Liver (tissue), 3 donors: Measurements from ENCODE around the gene JAKMIP1.

Experiments
- CTCF ChIP-seq: fragments of 150-350 bp; IDR thresholded peaks from 2 replicates; pipeline ENCODE4 v1.5.1; 2017; ENCODE audit warnings: improper control_type of control experiment, low read depth, low read length; ENCODE audit not compliant: missing input control
- EGR1 ChIP-seq, 2 donors: IDR thresholded peaks; 2 replicates each; pipeline ENCODE4 v1.6.1; 2016 to 2018; ENCODE audit warnings: antibody characterized with exemption in 2 of 2, low read depth in 2 of 2
- JUND ChIP-seq, 2 donors: IDR thresholded peaks; 2 replicates each; pipeline ENCODE4 v1.6.1; 2016; ENCODE audit warnings: antibody characterized with exemption in 2 of 2
- RAD21 ChIP-seq, 2 donors: IDR thresholded peaks; 2 replicates each; pipeline ENCODE4 v1.6.1; 2016; ENCODE audit warnings: antibody characterized with exemption in 2 of 2, mild to moderate bottlenecking in 2 of 2
- TAF1 ChIP-seq: conservative IDR thresholded peaks from 2 replicates; pipeline ENCODE4 v1.6.1; 2016; ENCODE audit warnings: antibody characterized with exemption, mild to moderate bottlenecking
- YY1 ChIP-seq: IDR thresholded peaks from 2 replicates; pipeline ENCODE4 v1.6.1; 2016; ENCODE audit warnings: antibody characterized with exemption, mild to moderate bottlenecking
- donor health status: healthy.
- donor health status: healthy.

- TF ChIP-seq JUND (IDR thresholded peaks at IDR 0.05) (no peak), CTCF (no peak), EGR1 (IDR thresholded peaks at IDR 0.05; ENCODE audit: low read depth in 2 of 2) (no peak), RAD21 (IDR thresholded peaks at IDR 0.05) (no peak), YY1 (no peak), TAF1 (no peak)
Measured at GRCh38 chr4:6104541-6105130, 95.7 kb downstream of the JAKMIP1 start.
